GM19438 (cell line): ENCODE measurements around the gene NCOR1.
A peak's percentile ranks its signal among the peaks of the same experiment; 100 is the strongest.
"Not testable (repeated sequence)": the region's sequence is repeated elsewhere in the genome, so short reads cannot be mapped to it uniquely, and the experiment has no call there.

Source experiments
- ATAC-seq: cut with Tn5 transposase; IDR thresholded peaks from one replicate; pipeline ENCODE4 v1.9.1; 2021; ENCODE audit warnings: low read depth; ENCODE audit not compliant: unreplicated experiment

NCOR1 gene

DNA sequence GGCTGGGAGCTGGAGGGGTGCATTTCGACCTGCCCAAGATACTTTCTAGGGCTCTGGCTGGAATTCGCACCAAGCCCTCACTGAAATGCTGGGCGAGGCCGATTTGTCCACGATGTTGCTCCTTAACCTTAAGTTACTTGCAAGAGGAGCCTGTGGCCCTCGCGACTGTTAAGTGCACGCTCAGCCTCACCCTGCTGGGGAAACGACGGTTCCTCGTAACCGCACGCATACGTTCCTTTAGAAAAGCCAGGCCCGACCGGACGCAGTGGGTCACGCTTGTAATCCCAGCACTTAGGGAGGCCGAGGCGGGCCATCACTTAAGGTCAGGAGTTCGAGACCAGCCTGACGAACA lies 607 bp upstream of the NCOR1 start:
- no peak for ATAC-seq

DNA sequence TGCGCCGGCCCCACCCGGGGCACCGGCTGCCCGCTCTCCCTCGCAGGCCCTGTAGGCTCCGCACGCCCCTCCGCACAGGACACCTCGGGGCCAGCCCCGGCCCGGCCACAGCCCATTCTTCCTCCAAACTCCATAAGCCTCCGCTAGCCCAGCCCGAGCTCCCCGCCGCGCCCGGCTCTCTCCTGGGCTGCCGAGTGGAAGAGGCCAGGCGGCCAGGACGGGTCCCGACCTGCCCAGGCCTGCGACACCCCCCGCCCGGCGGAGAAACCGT lies 397 bp downstream of the NCOR1 start:
- ATAC-seq, result peak; percentile 35

DNA sequence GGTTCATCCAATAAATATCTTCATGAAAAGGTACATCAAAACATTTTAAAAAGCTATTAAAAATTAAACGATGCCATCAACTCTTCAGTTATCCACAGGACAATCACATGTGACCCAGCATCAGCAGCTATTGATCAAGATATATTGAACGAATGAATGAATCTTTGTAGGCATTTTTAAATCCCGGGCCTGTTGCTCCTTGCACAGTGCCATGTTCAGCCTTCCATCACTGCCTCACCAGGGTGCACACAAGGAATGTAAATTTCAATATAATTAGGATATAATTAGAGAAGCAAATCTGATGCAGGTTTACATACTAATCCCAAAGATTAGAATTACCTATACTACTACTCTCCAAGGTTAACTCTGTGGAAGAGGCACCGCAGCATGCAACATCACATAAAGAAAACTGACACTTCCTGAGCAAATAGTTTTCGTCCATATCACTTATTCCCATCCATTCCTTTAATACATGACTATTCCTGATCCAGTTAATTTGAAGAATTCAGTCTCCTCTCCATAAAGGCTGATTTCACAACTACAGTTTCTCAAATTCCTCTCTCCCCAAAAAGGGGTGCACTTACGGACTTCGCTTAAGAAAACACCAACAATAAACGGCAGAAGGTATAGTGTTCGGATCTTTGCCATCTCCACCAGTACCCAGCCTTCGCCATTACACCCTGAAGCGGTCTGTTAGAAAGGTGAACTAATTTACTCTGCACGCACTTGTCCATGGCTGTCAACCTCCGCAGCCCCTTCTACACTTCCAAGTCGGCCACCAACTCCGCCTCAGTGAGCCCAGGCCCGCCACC lies 938 bp downstream of the NCOR1 start:
- no peak for ATAC-seq

DNA sequence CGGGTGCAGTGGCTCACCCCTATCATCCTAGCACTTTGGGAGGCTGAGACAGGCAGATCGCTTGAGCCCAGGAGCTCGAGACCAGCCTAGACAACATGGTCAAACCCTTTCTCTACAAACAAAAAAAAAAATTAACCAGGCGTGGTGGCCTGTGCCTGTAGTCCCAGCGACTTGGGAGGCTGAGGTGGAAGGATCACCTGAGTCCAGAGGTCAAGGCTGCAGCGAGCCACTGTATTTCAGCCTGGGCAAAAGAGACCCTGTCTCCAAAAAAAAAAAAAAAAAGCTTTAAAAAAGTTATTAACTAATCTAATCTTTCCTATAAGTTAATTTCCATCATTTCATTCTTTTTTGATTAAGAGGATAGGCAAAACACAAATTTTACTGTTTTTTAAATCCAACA lies 2.5 kb downstream of the NCOR1 start:
- ATAC-seq, result no peak

DNA sequence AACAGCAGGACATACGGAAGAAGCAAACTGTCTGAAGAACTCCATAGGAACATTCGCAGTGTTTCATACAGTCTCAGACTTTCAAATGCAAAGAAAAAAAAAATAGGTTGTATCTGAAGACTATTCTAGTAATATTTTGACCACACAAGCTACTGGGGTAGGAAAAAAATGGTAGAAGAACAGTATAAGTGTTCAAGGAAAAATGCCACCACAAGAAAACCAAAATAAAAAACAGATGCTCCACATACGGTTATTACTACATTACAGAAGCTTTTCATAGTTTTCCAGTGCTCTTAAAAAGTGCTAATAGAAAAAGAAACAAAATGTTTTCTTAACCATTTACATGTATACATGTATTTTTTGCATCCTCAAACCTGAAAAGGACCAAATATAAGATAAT lies 3.7 kb downstream of the NCOR1 start:
- no peak for ATAC-seq

DNA sequence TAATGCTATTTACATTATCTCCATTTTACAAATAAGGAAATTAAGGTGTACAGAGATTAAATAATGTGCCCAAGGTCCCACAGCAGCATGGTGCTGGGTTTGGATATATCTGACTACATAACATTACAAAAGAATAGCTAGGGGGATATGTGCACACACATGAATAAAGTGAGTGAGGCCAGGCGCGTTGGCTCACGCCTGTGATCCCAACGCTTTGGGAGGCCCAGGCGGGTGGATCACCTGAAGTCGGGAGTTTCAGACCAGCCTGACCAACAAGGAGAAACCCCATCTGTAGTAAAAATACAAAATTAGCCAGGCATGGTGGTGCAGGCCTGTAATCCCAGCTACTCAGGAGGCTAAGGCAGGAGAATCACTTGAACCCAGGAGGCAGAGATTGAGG lies 10.6 kb downstream of the NCOR1 start:
- ATAC-seq, result not testable (repeated sequence)

DNA sequence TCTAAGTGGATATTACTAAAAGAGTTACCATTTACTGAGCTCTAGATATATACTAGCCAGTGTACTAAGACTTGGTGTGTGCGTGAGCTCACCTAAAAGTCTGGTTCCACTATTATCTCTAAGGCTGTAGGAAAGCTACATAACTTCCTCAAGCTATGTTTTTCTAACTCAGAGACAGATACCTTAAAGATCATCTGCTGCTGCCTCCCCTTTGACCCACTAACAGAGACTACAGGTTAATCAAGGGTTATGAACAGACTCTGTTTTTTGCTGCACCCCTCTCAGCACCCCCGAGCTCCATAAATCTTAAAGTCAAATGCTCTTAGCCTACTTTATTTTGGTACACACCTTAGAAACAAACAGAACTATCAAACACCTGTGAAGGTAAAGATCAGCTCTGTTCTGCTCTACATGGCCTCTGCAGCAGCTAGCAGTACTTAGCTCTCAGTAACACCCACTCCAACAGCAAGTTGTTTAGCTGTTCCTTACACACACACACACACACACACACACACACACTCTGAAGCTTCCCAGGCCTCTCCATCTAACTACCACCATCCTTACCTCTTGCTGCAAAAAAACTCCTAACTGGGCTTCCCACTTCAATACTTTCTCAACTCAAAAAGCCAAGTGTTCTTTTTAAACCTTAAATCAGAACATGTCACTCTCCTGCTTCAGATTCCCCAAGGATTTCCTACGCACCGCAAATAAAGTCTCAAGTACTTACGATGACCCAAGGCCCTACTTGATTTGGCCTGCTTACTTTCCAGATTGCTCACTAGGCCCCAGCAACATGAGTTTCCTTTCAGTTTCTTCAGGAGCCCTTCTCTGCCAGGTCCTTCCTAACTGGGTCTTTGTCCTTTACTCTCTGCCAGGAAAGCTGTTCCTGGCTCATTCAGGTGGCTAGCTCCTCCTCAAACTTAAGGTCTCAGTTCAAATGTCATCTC lies 12.5 kb downstream of the NCOR1 start:
- ATAC-seq, result not testable (repeated sequence)

DNA sequence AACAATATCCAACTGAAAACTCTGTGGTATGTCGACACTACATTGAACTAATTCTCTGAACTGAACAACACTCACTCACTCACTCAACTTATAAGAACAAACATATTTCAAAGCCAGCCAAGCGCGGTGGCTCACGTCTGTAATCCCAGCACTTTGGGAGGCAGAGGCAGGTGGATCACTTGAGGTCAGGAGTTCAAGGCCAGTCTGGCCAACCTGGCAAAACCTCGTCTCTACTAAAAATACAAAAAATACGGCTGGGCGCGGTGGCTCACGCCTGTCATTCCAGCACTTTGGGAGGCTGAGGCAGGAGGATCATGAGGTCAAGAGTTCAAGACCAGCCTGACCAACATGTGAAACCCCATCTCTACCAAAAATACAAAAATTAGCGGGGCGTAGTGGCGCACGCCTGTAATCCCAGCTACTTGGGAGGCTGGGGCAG lies 13.6 kb downstream of the NCOR1 start:
- not testable (repeated sequence) for ATAC-seq

DNA sequence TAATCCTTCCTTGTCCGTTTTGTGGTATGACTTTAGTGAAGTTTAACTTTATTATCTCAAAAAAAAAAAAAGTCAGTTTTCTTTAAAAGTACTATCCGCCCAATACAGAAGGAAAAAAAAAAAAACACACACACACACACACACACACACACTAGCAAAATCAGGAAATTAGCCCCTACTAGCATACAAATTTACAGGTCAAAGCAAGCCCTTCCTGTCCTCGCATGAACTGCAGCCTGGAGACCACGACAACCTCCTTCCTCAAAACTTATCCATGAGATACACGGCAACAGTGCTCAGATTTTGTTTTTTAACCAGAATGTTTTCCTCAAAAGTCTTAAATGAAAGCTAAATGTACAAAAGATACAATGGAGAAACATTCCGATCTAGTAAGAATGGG lies 16.2 kb downstream of the NCOR1 start:
- ATAC-seq, result no peak

DNA sequence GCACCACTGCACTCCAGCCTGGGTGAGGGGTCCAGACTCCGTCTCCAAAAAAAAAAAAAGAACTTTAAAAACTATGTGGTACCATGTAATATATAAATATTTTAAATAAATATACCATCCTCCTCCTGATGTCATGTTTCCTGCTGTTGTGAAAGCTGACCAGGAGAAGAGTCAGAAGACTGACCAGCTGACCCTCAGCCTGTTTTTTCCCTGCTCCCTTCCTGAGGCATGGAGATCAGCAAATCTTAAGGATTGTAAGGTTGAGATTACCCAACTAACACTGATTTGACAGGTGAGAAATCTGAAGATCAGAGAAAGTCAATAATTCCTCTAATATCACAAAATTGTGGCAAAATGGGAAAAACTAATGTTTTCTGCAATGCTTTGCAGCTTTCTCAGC lies 18.1 kb downstream of the NCOR1 start:
- no peak for ATAC-seq

DNA sequence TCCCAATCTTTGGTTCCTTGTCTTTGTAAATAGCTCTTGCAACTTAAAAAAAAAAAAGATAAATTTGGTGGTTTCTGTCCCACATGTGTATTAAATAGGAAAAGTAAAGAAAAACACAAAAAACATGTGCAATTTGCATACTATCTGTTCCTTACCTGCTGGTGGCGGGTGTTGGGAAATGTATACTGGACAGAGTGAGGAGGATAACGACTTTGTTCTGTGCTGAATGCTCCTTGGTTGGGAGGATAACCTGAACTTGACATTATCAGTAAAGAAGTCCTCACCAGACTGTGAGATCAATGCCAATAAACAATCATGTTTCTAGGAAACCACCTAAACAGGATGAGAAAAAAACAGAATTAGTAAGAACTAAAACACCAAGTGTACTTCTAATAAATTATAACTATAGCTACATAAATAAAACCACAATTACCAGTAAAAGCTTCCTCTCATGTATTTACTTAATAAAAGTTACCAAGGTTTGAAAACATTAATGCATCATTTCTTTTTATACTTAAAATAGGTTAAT lies 21.0 kb downstream of the NCOR1 start:
- not testable (repeated sequence) for ATAC-seq

DNA sequence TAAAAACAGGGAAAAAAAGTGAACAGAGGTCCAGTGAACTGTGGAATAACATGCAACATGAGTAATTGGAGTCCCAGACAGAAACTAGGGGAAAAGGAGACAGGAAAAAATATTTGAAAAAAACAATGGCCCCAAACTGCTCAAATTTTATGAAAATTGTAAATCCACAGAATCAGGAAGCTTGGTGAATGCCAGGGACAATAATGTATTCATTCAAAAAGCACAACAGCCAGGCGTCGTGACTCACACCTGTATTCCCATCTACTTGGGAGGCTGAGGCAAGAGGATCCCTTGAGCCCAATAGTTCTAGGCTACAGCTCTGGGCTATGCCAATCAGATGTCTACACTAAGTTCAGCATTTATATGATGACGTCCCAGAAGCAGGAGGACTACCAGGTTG lies 23.7 kb downstream of the NCOR1 start:
- no peak for ATAC-seq

DNA sequence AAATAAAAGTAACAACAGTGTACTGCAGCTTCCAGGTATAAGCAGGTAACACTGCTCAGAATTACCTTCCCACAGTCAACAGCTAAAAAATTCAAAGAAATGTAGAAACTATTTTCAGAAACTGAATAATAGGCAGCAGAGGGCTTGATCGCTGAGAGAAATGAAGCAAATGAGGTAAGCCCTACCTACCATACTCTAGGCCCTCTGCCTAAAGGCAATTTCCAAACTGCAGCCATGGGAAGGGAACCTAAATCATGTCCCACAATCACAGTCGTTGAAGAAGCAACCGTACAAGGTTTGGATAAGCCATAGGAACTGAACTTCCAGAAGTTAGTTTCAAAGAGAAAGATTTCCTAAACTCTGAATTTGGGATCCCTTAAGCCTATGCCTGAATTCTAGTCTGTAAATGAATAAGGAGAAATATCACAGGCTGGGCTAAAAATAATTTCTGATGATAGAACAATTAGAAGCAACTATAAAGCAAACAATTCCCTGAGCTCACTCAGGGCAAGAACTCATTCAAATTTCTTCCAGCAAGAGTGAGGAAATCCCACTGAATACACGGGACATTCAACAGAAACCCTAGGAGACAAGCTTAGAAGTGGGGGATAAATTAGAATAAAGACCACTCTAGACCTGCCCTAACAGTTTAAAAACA lies 24.5 kb downstream of the NCOR1 start:
- no peak for ATAC-seq

DNA sequence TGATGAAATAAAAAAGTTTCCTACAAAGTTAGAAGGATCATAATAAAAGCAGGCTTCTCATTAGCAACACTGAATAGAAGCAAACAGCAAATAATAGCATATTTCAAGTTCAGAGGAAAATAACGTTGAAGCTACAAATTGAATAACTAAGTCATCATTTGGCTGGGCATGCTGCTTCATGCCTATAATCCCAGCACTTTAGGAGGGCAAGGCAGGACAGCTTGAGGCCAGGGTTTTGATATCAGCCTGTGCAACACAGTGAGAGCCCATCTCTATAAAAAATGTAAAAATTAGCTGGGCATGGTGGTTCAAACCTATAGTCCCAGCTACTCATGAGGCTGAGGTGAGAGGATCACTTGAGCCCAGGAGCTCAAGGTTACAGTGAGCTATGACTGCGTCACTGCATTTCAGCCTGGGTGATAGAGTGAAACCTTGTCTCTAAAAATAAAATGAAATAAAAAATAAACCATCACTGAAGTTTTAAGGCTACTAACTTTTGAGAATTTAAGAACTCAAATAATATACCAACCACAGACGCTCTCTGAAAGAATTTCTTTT lies 25.5 kb downstream of the NCOR1 start:
- ATAC-seq, result no peak

DNA sequence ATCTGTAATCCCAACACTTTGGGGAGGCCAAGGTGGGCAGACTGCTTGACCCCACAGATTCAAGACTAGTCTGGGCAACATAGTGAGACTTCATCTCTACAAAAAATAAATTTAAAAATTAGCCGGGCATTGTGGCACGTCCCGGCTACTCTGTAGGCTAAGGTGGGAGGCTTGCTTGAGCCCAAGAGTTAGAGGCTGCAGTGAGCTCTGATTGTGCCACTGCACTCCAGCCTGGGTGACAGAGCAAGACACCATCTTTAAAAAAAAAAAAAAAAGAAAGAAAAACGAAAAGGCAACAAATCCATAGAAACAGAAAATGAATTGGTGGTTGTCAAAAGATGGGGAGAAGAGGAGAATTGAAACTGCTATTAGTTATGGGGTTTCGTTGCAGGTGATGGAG lies 27.7 kb downstream of the NCOR1 start:
- no peak for ATAC-seq

DNA sequence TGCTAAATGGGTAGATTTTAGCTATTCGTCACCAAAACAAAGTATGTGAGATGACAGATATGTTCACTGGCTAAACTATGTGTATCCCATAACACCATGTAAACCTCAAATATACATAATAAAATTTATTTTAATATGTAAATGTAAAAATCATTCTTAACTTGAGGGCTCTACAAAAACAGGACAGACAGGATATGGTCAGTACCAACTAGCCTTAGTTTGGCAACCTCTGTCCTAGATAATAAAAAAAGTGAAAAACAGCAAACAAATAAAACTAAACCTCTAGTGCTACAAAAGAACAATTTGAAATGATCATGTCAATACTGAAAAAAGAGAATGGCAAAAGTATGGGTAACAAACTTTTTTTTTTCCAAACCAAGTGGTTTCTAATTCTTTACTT lies 33.8 kb downstream of the NCOR1 start:
- ATAC-seq, result no peak

DNA sequence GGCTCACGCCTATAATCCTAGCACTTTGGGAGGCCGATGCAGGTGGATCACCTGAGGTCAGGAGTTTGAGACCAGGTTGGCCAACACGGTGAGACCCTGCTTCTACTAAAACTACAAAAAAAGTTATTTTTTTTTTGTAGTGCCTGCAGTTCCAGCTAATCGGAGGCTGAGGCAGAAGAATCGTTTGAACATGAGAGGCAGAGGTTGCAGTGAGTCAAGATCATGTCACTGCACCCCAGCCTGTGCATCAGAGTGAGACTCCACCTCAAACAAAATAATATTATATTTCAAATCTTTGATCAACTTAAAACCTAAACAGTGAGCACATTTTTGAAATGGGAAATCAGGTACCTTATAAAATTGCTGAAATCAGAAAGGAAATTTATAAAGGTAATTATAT lies 36.5 kb downstream of the NCOR1 start:
- no peak for ATAC-seq

DNA sequence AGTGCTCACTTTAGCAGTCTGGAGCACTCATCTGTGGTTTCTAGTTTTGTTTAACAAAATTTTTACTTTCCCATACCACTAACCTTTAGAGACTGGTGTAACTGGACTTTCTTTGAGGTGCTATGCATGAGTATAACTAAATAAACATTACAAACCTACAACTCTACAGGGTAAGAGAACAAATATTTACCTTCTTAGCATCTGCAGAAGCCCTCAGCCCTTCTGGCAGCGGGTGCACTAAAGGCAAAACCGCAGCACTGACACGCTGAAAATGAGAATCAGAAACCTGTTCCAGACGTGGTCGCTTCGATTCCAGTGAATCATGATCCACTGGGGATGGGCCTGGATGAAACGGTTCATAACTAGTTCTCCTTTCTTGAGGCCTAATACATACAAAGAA lies 43.7 kb downstream of the NCOR1 start:
- ATAC-seq, result no peak

DNA sequence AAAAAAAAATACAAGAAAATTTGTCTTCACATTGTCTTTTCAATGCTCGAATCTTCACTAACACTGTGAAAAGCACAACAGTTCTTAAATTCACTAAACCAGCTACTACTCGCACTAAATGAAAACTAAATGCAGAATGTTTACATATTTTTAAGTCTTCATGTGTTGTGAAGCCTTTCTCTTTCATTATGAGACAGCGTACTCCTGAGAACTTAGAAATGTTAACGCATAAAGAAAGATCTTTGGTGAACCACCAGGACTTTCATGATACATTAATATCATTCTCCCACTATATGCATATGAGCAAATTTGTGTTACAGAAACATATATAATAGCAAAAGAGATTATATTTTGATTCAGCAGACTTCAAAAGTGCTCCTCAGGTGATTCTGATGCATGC lies 48.6 kb downstream of the NCOR1 start:
- ATAC-seq, result not testable (repeated sequence)

DNA sequence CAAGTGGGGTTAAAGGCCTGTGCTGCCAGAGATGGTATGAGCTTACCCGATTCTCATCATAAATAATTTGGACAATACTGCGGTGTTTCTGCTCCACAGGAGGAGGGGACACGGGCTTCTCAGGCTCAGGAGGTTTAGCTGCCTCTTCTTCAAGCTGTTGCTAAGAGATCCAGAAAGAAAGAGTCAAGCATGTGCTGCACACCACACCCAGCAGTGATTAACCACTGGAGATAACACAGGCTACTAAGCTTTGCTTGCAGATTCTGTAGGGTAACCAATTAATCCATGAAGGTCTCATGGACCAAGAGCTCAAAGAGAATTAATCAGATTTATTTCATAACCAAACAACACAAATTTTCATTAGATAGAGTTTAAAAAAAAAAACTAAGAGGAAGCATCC lies 56.6 kb downstream of the NCOR1 start:
- ATAC-seq, result no peak

DNA sequence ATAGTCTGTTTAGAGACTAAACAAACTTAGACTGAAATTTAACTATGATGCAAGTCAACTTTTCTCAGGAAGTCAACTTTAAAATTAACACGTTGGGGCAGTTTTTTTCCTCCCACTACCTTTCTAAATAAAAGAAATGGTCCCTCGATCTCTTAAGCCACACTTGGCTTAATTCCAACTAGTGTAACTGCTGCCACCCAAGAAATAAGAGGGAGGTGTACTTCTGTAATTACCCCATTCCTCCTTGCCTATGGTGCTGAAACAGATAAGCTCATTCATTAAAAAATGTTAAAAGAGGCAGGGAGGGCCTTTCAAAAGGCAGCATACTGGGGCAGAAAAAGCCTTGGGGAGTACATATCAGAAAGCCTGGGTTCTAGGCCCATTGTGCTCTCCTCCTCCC lies 59.8 kb downstream of the NCOR1 start:
- ATAC-seq, result no peak
